ENCODE measurements around the gene CADM2.

The CADM2 gene

DNA sequence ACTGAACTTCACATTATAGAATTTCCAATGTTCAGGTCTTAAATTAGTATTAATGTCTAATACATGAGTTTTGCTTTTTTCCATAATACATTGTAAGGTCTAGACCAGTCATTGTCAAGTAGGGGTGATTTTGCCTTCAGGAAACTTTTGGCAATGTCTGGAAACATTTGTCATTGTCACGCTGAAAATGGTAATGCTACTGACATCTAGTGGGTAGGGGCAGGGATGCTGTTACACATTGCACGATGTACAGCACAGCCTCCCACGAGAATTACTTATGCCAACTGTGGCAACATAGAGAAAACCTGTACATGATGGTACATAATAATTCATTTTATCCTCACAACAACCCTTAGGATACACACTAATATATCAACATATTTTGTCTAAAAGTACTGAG lies 384.1 kb downstream of the CADM2 start:
- no peak for DNase-seq

GRCh38 chr3:85355572-85355971 lies 396.8 kb downstream of the CADM2 start:
- no peak for DNase-seq

GRCh38 chr3:85360742-85361387 lies 402.1 kb downstream of the CADM2 start:
- no peak for DNase-seq

DNA sequence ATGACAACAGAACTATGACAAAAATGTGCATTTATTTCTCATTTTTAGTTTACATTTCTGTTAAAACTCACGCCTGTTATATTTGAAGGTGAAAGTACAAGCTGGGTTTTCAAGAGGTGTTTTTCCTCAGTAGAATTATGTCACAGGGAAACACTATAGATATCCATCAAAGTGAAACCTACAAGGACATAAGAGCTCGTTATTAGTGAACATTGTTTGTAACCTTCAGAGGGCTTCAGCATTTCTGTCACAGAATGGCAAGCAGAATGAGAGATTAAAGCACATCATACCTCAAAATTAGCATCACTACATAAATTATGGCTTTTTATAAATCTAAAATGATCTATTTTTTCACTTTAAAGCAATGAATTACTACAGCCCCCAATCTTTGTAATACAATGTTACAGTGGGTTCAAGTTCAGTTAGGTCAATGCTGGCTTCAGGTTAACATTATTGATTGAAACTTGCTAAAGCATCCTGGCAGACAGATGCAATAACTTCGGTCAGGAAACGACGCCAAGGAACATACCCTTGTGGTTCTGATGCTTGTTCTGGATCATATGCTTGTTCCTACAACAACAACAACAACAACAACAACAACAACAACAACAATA lies 405.6 kb downstream of the CADM2 start:
- DNase-seq = no peak

- DNase-seq = no peak
These were observed 411.6 kb downstream of the CADM2 start for GRCh38 chr3:85370341-85370740.

GRCh38 chr3:85376131-85376530 lies 417.3 kb downstream of the CADM2 start:
- DNase-seq = no peak

- DNase-seq = no peak
These were observed 418.3 kb downstream of the CADM2 start for GRCh38 chr3:85377115-85377514.

- no peak for DNase-seq
These were observed 425.6 kb downstream of the CADM2 start for GRCh38 chr3:85384372-85384771.

DNA sequence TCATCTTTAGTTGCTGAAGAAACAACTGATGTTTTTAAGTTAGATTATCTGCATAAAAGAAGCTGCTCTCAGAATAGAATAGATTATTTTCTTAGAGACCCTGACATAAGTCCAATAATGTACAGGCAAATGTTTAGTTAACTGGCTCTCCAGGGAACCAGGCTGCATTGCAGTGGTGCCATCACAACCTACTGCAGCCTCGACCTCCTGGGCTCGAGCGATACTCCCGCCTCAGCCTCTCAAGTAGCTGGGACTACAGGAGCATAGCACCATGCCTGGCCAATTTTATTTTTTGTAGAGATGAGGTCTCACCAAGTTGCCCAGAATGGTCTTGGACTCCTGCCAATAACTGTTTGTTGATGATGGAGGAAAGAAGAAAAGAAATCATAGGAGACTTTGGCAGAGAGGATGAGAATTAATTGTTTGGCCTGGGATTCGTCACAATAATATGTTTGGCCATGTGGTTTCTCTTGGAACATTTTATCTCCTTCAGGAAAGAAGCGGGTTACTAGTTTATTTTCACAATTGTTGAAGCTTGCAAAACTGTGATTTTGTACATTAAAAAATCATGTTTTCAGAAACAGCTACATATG lies 429.2 kb downstream of the CADM2 start:
- DNase-seq = no peak

DNA sequence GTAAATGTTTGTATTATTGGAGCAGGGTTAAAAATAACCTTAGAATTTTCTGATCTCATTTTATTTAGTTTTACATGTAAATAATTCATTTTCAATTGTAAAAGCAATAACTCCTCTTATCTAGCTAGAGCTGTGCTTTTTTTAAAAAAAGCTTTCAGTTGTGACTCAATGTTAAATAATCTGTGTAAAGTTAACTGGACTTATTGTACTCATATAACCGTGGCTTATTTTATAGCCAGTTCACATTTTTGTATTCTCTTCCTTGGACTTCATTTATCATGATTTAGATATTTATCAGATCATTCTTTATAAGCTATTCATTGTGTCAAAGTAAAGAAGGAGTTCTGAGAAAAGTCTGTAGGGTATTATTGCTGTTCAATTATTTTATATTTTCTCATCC lies 435.6 kb downstream of the CADM2 start:
- no peak for DNase-seq

DNA sequence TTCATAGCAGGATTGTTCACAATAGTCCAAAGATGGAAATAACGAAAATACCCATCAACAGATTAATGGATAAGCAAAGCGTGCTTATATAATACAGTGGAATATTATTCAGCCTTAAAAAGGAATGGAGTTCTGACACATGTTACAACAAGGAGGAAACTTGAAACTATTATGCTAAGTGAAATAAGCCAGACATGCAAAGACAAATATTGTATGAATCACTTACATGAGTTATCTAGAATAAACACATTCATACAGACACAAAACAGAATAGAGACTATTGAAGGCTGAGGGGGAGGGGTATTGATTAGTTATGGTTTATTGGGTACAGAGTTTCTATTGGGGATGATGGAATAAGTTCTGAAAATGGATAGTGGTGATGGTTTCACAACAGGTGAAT lies 438.6 kb downstream of the CADM2 start:
- DNase-seq = no peak

DNA sequence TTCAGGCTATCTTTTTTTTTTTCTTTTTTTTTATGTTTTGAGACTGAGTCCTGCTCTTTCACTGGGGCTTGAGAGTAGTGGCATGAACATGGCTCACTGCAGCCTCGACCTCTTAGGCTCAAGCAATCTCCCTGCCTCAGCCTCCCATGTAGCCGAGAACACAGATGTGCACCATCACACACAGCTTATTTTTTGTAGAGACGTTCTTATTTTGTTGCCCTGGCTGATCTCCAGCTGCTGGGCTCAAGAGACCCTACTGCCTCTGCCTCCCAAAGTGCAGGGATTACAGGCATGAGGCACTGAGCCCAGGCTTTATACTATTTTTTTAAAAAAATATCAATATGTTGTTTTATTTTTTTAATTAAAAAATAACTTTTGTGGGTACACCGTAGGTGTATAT lies 467.3 kb downstream of the CADM2 start:
- DNase-seq = no peak

DNA sequence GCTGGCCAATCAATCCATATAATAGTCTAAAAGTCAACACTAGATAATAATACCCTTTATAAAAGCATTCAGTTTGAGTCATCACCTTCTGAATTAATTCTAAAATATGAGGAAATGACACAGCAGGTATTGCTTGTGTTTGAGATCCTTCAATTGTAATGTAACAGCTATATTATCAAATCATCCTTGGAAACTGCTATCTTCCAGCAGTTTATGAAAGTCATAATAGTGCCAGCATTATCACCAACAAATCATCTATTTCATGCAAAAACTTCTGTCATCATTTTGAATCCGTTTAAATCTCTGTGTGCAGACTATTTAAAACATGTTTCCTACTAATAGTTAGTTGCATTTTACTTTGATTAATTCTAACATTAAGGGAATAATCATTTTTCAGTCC lies 468.7 kb downstream of the CADM2 start:
- DNase-seq = no peak

GRCh38 chr3:85432081-85432480 lies 473.3 kb downstream of the CADM2 start:
- no peak for DNase-seq

GRCh38 chr3:85433319-85433718 lies 474.5 kb downstream of the CADM2 start:
- DNase-seq = no peak

DNA sequence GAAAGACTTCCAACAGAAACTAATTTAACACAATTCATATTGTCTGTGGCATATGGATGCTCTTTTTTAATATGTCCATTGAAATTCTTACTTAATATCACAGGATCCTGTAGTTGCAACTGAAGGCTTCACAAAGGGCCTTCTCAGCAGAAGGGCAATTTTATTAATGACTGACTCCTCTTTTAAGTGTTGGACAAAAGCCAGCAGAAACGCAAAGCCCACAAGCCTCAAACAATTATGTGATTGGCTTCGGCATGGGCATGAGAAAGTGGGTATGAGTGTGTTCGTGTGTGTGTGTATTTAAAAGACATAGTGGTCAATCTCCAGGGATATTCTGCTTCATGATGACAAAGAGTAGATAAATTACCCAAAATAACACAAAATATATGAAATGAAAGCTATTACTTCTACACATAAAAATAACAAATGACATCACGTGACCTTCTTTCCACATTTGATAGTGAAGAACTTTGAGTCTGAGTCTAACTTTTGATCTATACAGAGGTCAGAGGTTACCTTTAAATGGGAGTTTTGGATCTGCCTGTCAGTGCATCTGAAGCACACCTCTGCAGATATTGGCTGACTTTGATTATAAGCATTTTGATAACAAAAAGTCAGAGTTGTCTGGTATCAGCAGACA lies 496.9 kb downstream of the CADM2 start:
- no peak for DNase-seq

GRCh38 chr3:85474241-85474640 lies 515.5 kb downstream of the CADM2 start:
- DNase-seq = no peak

- no peak for DNase-seq
These were observed 516.6 kb downstream of the CADM2 start for GRCh38 chr3:85475346-85475745.

DNA sequence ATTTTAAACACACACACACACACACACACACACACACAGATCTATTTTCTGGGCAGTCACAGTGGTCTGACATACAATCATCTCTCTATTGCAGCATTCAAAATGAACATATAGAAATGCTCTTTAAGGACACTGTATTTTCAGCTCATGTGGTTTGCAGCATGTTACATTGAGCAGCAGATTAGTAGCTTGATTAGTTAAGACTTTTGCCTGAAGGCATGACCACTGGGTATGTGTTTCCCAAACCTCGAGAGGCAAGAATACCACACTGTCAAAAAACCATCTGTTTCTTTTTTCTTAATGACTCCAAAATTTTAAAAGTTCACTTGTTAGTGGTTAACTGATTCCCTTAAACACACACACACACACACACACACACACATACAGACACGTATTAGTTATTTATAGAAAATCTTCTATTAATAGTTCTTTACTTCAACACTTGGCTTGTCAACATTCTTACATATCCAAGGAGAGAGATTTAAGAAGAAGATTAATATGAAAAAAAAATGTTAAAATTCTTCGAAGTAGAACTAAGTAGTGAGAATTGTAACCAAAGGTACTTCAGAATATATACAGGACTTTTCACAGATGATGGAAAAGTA lies 518.2 kb downstream of the CADM2 start:
- no peak for DNase-seq

- DNase-seq = no peak
These were observed 522.8 kb downstream of the CADM2 start for GRCh38 chr3:85481411-85482212.

- no peak for DNase-seq
These were observed 523.4 kb downstream of the CADM2 start for GRCh38 chr3:85482213-85482490.

- DNase-seq = no peak
These were observed 525.2 kb downstream of the CADM2 start for GRCh38 chr3:85483986-85484385.

GRCh38 chr3:85487375-85487774 lies 528.6 kb downstream of the CADM2 start:
- no peak for DNase-seq

All from activated effector memory CD4-positive, alpha-beta T cell treated with Interleukin-2 at 50 U/mL for 16 hours (primary cell).